Loucy (cell line): ENCODE measurements around the gene CLCN6.

Experiments
- EZH2phosphoT487 ChIP-seq: fragments of 200-600 bp; IDR thresholded peaks from 2 replicates; pipeline ENCODE4 v1.6.1; 2018; ENCODE audit warnings: antibody characterized with exemption, mild to moderate bottlenecking, moderate library complexity, borderline replicate concordance
- TF ChIP-seq, protein P1 (sequence below): fragments of 200-600 bp; sonication (generic); conservative IDR thresholded peaks from 2 replicates; pipeline ENCODE4 v1.5.1; 2014; ENCODE audit warnings: mild to moderate bottlenecking, antibody characterized with exemption, low read length

DNA sequence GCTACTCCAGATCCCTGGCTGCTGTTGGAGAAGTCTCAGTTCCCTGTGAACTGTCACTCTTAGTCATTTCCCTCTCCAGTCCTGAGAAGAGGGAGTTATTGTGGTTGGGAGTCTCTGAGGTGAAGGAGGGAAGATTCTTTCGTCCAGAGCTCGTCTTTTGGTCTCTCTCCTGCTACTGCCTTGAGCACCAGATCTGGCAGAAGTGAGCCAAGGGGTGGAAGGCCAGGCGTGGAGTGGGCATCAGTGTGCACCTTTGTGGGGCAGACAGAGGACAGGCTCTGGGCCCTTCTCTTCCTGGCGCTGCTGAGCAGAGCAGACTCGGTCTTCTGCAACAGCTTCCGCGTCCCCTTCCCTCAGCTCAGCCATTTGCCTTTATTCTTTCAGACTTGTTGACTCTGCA is 19.1 kb downstream of the CLCN6 start:
- TF ChIP-seq, protein P1, sequence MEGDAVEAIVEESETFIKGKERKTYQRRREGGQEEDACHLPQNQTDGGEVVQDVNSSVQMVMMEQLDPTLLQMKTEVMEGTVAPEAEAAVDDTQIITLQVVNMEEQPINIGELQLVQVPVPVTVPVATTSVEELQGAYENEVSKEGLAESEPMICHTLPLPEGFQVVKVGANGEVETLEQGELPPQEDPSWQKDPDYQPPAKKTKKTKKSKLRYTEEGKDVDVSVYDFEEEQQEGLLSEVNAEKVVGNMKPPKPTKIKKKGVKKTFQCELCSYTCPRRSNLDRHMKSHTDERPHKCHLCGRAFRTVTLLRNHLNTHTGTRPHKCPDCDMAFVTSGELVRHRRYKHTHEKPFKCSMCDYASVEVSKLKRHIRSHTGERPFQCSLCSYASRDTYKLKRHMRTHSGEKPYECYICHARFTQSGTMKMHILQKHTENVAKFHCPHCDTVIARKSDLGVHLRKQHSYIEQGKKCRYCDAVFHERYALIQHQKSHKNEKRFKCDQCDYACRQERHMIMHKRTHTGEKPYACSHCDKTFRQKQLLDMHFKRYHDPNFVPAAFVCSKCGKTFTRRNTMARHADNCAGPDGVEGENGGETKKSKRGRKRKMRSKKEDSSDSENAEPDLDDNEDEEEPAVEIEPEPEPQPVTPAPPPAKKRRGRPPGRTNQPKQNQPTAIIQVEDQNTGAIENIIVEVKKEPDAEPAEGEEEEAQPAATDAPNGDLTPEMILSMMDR, result no peak
- no peak for TF ChIP-seq EZH2phosphoT487
